ENCODE results near the gene TTC5.

DNA sequence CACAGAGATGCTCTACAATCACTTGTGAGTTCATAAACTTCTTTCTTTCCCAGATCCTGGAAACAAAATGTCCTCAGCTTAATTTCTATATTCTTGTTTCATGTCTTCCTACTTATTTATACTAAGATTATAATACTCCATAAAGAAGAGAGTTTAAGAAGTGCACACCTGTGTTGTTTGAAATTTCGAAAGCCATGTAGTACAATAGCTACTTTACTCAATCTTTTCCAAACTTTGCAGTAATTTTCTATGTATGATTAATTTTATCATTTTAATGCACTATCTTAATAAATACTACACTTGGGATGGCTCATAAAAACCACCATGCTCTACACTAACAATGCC is 300 bp upstream of the TTC5 start:
- TF ChIP-seq CTCF (IDR thresholded peaks at IDR 0.05) (no peak), EZH2 (IDR thresholded peaks at IDR 0.05) (no peak)
